Bronchial epithelial cell (primary cell): ENCODE measurements around the gene ANKRD50. TPM values are rescaled to one million over a fixed set of nuclear protein-coding genes. Genes with fewer than 3 reads are reported as not detected.

Experiments
- DNase-seq: peaks from one replicate; pipeline ENCODE4 v3.0.0-alpha.2; 2010; ENCODE audit warnings: low read depth
- FAIRE-seq: peaks from 2 replicates; lab custom pipeline; 2011; peaks lifted over from hg19 to GRCh38; lab: Jason Lieb, UNC
- H3K27me3 ChIP-seq: 2 replicates; pipeline ENCODE4 v1.5.1; 2011; ENCODE audit warnings: low read length; ENCODE audit not compliant: control insufficient read depth, insufficient read depth
- H3K36me3 ChIP-seq: 2 replicates; pipeline ENCODE4 v1.5.1; 2011; ENCODE audit warnings: low read length; ENCODE audit not compliant: control insufficient read depth, insufficient read depth
- H3K4me3 ChIP-seq: 2 replicates; pipeline ENCODE4 v1.5.1; 2011; ENCODE audit warnings: mild to moderate bottlenecking, low read depth, low read length, control low read depth
- CTCF ChIP-seq: IDR thresholded peaks from 2 replicates; pipeline ENCODE4 v1.5.1; 2011; ENCODE audit warnings: mild to moderate bottlenecking, moderate library complexity, low read length, control low read depth, inconsistent platforms; ENCODE audit not compliant: insufficient read depth, severe bottlenecking
- total RNA-seq: library from RNA; depleted of rRNA; stranded (reverse); fragments of >200 nt; gene quantifications from 2 replicates; pipeline ENCODE4 v1.2.1, GENCODE V29; 2014

Gene ANKRD50
- total RNA-seq, 1 donor from 2014 or later: 36.3 TPM

GRCh38 chr4:124631760-124632159, 80.8 kb downstream of the ANKRD50 start:
- Histone ChIP-seq H3K4me3 (no peak overlapping the region), H3K36me3 (no peaks in the 10 kb centered on the region), H3K27me3 (no peaks in the 10 kb centered on the region)
- peak; percentile 97 for FAIRE-seq
- no peak for TF ChIP-seq CTCF
- peak; percentile 99 for DNase-seq

GRCh38 chr4:124629681-124630080, 82.9 kb downstream of the ANKRD50 start:
- Histone ChIP-seq H3K27me3 (no peaks in the 10 kb centered on the region), H3K36me3 (no peaks in the 10 kb centered on the region), H3K4me3 (no peak overlapping the region)
- no peak for TF ChIP-seq CTCF
- no peak for FAIRE-seq
- DNase-seq: no peak
